SK-N-SH treated with all-trans-retinoic acid at 6 μM for 48 hours (cell line): ENCODE results near the gene RGPD4.
"Not testable (repeated sequence)": the region's sequence is repeated elsewhere in the genome, so short reads cannot be mapped to it uniquely, and the experiment has no call there.

Experiments used
- ATAC-seq: fragments of 200-7000 bp; cut with Tn5 transposase; 3 replicates; pipeline ENCODE4 v1.9.1; 2020; ENCODE audit warnings: mild to moderate bottlenecking, moderate library complexity
- ARNTL ChIP-seq: fragments of 450-650 bp; formaldehyde crosslinking; IDR thresholded peaks from 2 replicates; pipeline ENCODE4 v1.5.0; 2020; ENCODE audit warnings: low read depth, mild to moderate bottlenecking, moderate library complexity, borderline replicate concordance
- BACH2 ChIP-seq: fragments of 250-450 bp; sonication (Bioruptor Pico); IDR thresholded peaks from 2 replicates; pipeline ENCODE4 v1.9.0; 2021; ENCODE audit warnings: mild to moderate bottlenecking, borderline replicate concordance
- CREB5 ChIP-seq: fragments of 250-450 bp; sonication (Bioruptor Pico); IDR thresholded peaks from 2 replicates; pipeline ENCODE4 v1.5.1; 2020; ENCODE audit warnings: low read depth, mild to moderate bottlenecking, moderate library complexity
- CSDC2 ChIP-seq: fragments of 250-450 bp; sonication (Bioruptor Pico); IDR thresholded peaks from 2 replicates; pipeline ENCODE4 v1.5.0; 2020; ENCODE audit warnings: mild to moderate bottlenecking, moderate library complexity
- CSRNP3 ChIP-seq: fragments of 250-450 bp; sonication (Bioruptor Pico); IDR thresholded peaks from 2 replicates; pipeline ENCODE4 v1.5.1; 2021; ENCODE audit warnings: mild to moderate bottlenecking, moderate library complexity
- GLIS3 ChIP-seq: fragments of 250-450 bp; sonication (Bioruptor Pico); IDR thresholded peaks from 2 replicates; pipeline ENCODE4 v1.5.0; 2020; ENCODE audit warnings: mild to moderate bottlenecking, moderate library complexity
- ISL1 ChIP-seq: fragments of 250-450 bp; sonication (Bioruptor Pico); IDR thresholded peaks from 2 replicates; pipeline ENCODE4 v2.1.2; 2022; ENCODE audit warnings: mild to moderate bottlenecking, moderate library complexity
- PATZ1 ChIP-seq: fragments of 250-450 bp; sonication (Bioruptor Pico); IDR thresholded peaks from 2 replicates; pipeline ENCODE4 v1.8.0; 2020; ENCODE audit warnings: mild to moderate bottlenecking, moderate library complexity, borderline replicate concordance
- POU6F1 ChIP-seq: fragments of 250-450 bp; sonication (Bioruptor Pico); IDR thresholded peaks from 2 replicates; pipeline ENCODE4 v1.8.0; 2021; ENCODE audit warnings: low read depth, mild to moderate bottlenecking, moderate library complexity, borderline replicate concordance
- PPARA ChIP-seq: fragments of 250-450 bp; sonication (Bioruptor Pico); IDR thresholded peaks from 2 replicates; pipeline ENCODE4 v1.5.0; 2020; ENCODE audit warnings: mild to moderate bottlenecking, borderline replicate concordance
- RARB ChIP-seq: fragments of 250-450 bp; sonication (Bioruptor Pico); IDR thresholded peaks from 2 replicates; pipeline ENCODE4 v1.8.0; 2021; ENCODE audit warnings: mild to moderate bottlenecking, moderate library complexity
- TCF4 ChIP-seq: fragments of 250-450 bp; sonication (Bioruptor Pico); IDR thresholded peaks from 2 replicates; pipeline ENCODE4 v1.8.0; 2021; ENCODE audit warnings: mild to moderate bottlenecking, moderate library complexity, borderline replicate concordance
- TOX ChIP-seq: fragments of 250-450 bp; sonication (Bioruptor Pico); IDR thresholded peaks from 2 replicates; pipeline ENCODE4 v1.8.0; 2021; ENCODE audit warnings: mild to moderate bottlenecking, moderate library complexity, borderline replicate concordance
- TSHZ2 ChIP-seq: fragments of 250-450 bp; sonication (Bioruptor Pico); IDR thresholded peaks from 2 replicates; pipeline ENCODE4 v1.5.0; 2020; ENCODE audit warnings: mild to moderate bottlenecking, moderate library complexity
- ZC3H10 ChIP-seq: fragments of 250-450 bp; sonication (Bioruptor Pico); IDR thresholded peaks from 2 replicates; pipeline ENCODE4 v1.5.1; 2021; ENCODE audit warnings: mild to moderate bottlenecking, moderate library complexity
- ZNF565 ChIP-seq: fragments of 450-650 bp; formaldehyde crosslinking; conservative IDR thresholded peaks from 2 replicates; pipeline ENCODE4 v1.5.0; 2020; ENCODE audit warnings: low read depth, mild to moderate bottlenecking, moderate library complexity
- ZNF70 ChIP-seq: fragments of 450-650 bp; formaldehyde crosslinking; IDR thresholded peaks from 2 replicates; pipeline ENCODE4 v1.5.0; 2020; ENCODE audit warnings: mild to moderate bottlenecking, moderate library complexity
- ZNF8 ChIP-seq: fragments of 450-650 bp; formaldehyde crosslinking; IDR thresholded peaks from 2 replicates; pipeline ENCODE4 v1.5.0; 2020; ENCODE audit warnings: mild to moderate bottlenecking, moderate library complexity

The RGPD4 gene

GRCh38 chr2:107826749-107827148, at the start of gene RGPD4:
Gene RGPD4, plus strand, starts transcription at chr2:107826892. Its CDS starts 122 bp downstream, at chr2:107827014.
- ATAC-seq = not testable (repeated sequence)

GRCh38 chr2:107777974-107778373, 48.7 kb upstream of the RGPD4 start:
- no peak for ATAC-seq
- TF ChIP-seq ZNF70 (CRISPR knock-in tag) (no peak), GLIS3 (CRISPR knock-in tag) (no peak), TCF4 (no peak), PPARA (no peak)
- TF ChIP-seq, all 23 proteins: peak for 0

- no peak for ATAC-seq
- no peak for TF ChIP-seq TOX (CRISPR knock-in tag)
- no peak for TF ChIP-seq ARNTL (CRISPR knock-in tag)
- no peak for TF ChIP-seq CSRNP3
- no peak for TF ChIP-seq TSHZ2 (CRISPR knock-in tag)
- TF ChIP-seq PATZ1 (CRISPR knock-in tag) = no peak
- no peak for TF ChIP-seq TCF4
- TF ChIP-seq BACH2 (CRISPR knock-in tag) = no peak
- TF ChIP-seq ZNF70 (CRISPR knock-in tag) = no peak
- no peak for TF ChIP-seq CREB5
These were observed 40.9 kb upstream of the RGPD4 start for GRCh38 chr2:107785756-107786155.

GRCh38 chr2:107790837-107791236, 35.9 kb upstream of the RGPD4 start:
- ATAC-seq = no peak
- TF ChIP-seq ZNF70 (CRISPR knock-in tag) = no peak
- no peak for TF ChIP-seq GLIS3 (CRISPR knock-in tag)
- TF ChIP-seq CREB5 = no peak
- TF ChIP-seq ZNF565 (CRISPR knock-in tag) = no peak
- TF ChIP-seq CSDC2 (CRISPR knock-in tag) = no peak
- no peak for TF ChIP-seq PPARA
- no peak for TF ChIP-seq TCF4
- TF ChIP-seq ISL1 (CRISPR knock-in tag) = no peak
- TF ChIP-seq TOX (CRISPR knock-in tag) = no peak
- no peak for TF ChIP-seq POU6F1 (CRISPR knock-in tag)
- TF ChIP-seq ZC3H10 (CRISPR knock-in tag) = no peak
- no peak for TF ChIP-seq RARB (CRISPR knock-in tag)
- no peak for TF ChIP-seq TSHZ2 (CRISPR knock-in tag)
- no peak for TF ChIP-seq ZNF8 (CRISPR knock-in tag)
